GM12872 (cell line): ENCODE results near the gene ITGAD.

Experiments used
- TF ChIP-seq, protein P1 (sequence below): IDR thresholded peaks from 3 replicates; pipeline ENCODE4 v1.5.1; 2011; ENCODE audit warnings: low read depth, mild to moderate bottlenecking, low read length, moderate library complexity; ENCODE audit not compliant: insufficient read depth

ITGAD gene

DNA sequence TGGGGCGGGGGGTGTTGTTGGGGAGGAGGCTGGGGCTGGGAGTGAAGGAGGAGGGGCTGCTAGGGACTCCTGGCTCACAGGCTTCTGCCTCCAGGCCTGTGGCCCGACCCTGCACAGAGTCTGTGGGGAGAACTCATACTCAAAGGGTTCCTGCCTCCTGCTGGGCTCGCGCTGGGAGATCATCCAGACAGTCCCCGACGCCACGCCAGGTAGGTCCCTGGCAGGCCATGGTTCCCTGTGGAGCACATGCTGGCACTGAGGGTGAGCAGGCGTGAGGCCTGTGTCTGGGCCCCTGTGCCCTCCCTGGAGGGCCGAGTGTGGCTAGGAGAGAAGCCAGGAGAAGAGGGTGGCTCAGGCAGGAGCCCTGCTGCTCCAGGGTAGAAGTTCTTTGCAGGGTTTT lies 4.6 kb downstream of the ITGAD start:
- TF ChIP-seq, protein P1, sequence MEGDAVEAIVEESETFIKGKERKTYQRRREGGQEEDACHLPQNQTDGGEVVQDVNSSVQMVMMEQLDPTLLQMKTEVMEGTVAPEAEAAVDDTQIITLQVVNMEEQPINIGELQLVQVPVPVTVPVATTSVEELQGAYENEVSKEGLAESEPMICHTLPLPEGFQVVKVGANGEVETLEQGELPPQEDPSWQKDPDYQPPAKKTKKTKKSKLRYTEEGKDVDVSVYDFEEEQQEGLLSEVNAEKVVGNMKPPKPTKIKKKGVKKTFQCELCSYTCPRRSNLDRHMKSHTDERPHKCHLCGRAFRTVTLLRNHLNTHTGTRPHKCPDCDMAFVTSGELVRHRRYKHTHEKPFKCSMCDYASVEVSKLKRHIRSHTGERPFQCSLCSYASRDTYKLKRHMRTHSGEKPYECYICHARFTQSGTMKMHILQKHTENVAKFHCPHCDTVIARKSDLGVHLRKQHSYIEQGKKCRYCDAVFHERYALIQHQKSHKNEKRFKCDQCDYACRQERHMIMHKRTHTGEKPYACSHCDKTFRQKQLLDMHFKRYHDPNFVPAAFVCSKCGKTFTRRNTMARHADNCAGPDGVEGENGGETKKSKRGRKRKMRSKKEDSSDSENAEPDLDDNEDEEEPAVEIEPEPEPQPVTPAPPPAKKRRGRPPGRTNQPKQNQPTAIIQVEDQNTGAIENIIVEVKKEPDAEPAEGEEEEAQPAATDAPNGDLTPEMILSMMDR: no peak

DNA sequence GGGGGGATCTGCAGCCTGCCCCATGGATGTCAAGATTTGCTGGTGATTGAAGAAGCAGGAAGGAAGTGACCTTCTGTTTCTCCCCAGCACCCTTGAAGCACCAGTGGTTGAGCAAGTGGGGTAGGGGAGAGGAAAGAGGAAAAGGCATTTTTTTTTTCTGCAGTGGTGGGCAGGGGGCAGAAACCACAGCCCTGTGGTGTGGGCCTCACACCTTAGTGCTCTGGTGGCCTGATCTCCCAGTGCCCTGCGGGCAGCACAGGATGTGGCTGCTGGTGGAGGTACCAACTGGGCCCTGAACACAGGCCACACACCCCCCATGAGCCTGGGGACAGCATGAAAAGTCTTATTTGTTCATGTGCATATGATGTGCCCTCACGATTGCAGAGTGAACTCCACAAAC lies 7.1 kb downstream of the ITGAD start:
- TF ChIP-seq, protein P1: no peak

DNA sequence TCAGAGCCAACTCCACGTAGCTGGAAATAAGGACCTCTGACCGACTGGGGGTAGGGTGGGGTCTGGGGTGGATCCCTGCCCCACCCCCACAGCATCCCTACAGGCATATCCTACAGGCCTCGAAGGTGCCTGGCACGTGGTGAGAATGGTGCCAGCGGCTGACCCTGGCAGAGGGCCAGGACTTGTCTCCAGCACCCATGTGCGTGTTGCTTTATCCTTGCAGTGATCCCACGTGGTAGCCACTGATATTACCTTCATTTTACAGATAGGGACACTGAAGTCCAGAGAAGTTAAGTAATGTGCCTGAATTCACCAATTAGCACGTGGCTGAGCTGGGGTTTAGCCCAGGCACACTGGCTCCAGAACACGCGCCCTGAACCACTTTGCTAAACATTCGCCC lies 8.3 kb downstream of the ITGAD start:
- TF ChIP-seq, protein P1: no peak

DNA sequence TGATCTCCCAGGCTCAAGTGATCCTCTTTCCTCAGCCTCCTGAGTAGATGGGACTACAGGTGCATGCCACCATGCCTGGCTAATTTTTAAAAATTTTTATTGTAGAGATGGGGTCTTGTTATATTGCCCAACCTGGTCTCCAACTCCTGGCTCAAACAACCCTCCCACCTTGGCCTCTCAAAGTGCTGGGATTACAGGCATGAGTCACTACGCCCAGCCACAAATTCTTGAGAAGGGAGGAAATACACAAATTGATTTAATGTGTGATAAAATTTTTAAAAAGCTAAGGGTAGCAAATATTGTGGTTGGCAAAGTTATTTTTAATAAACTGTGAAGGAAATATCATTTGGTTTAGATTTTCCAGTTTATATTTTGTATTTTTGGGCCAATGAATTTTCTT lies 9.6 kb downstream of the ITGAD start:
- TF ChIP-seq, protein P1: no peak

DNA sequence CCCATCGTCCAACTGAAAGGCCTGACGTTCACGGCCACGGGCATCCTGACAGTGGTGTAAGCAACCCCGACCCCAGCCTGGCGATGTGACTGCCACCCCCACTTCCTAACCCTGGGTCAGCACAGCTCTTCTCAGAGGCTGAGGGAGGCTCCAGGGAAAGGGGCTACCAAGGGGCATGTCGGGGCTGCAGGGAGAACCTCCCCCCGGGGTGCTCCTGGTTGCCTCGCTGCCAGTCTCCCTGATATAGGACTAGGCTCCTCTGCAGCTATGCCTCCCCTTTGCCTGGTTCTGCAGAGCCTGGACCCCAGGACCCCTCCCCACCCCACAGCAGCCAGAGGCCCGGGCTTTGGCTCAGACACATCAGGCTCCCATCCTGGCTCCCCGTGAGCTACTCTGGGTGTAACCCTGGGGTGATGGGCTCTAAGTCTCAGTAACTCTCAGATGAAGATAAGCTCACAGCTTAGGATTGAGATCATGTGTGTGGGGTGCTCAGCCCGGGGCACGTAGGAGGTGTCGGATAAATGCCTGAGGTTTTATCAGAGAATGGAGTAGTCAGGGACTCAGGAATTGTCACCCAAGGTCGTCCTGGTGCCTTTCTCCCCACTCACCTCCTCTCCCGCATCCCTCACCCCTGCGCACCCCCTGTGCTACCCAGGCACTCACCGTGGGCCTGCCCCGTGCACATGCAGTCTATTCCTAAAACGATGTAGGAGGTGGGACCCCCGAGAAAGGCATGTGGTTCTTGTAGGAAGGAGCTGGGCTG lies 10.6 kb downstream of the ITGAD start:
- TF ChIP-seq, protein P1: no peak

DNA sequence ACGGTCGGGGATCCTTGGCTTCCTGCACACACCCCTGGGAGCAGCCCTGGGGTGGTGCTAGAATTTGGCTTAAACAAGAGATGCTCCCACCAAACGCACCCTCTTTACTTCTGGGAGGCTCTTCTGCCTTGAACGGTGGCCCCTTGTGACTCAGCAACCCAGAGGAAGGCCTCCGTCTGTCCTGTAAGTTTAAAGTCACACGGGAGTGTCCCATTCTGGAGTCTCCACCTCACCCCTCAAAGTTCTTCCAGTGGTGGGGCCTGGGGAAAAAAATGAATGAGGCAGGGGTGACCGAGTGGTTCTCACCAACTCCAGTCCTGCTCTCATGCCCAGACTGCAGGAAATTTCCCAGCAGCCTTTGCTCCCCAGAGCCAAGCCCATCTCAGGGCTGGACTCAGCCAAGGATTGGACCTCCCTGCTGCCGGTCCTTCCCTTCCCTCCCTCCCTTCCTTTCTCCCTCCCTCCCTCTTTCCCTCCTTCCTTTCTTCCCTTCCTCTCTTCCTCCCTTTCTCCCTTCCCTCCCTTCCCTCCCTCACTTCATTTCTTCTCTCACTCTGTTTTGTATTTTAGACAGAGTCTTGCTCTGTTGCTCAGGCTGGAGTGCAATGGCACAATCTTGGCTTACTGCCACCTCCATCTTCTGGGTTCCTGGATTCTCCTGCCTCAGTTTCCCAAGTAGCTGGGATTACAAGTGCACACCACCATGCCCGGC lies 11.4 kb downstream of the ITGAD start:
- TF ChIP-seq, protein P1: no peak

DNA sequence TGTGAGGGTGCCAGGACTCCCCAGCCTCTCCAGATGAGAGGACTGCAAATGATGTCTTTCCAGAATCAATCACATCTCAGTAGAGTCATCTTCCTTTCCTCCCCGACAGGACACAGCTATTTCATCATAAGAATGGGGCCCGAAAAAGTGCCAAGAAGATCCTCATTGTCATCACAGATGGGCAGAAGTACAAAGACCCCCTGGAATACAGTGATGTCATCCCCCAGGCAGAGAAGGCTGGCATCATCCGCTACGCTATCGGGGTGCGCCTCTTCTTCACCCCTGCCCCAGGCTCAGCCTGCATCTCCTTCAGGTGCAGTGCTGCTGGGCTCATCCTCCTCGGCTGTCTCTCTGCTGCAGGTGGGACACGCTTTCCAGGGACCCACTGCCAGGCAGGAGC lies 14.3 kb downstream of the ITGAD start:
- TF ChIP-seq, protein P1: no peak
